ENCODE measurements around the gene ACTRT2.

Gene ACTRT2

DNA sequence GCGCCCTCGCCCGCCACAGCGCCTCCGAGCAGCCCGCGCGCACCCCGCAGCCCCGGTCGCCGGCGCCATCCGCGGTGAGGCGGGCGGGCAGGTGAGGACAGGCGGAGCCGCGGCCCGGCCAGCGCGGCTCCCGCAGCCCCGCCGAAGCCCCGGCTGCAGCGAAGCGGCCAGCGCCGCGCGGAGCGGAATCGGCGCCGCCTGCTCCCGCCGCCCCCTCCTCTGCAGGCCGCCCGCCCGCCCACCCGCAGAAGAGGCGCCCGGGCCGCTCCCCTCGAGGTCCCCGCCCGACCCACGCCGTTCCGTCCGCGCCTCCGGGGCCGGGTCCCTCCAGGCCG is 49.0 kb downstream of the ACTRT2 start:
- TF ChIP-seq, protein P1, sequence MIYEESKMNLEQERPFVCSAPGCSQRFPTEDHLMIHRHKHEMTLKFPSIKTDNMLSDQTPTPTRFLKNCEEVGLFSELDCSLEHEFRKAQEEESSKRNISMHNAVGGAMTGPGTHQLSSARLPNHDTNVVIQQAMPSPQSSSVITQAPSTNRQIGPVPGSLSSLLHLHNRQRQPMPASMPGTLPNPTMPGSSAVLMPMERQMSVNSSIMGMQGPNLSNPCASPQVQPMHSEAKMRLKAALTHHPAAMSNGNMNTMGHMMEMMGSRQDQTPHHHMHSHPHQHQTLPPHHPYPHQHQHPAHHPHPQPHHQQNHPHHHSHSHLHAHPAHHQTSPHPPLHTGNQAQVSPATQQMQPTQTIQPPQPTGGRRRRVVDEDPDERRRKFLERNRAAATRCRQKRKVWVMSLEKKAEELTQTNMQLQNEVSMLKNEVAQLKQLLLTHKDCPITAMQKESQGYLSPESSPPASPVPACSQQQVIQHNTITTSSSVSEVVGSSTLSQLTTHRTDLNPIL (CRISPR knock-in tag; IDR thresholded peaks at IDR 0.05; ENCODE audit: low read depth) = no peak
- TF ChIP-seq ZFP30 (CRISPR knock-in tag; IDR thresholded peaks at IDR 0.05) (no peak), TOX (CRISPR knock-in tag; IDR thresholded peaks at IDR 0.05; ENCODE audit: borderline replicate concordance) (no peak), BACH2 (CRISPR knock-in tag; IDR thresholded peaks at IDR 0.05; ENCODE audit: borderline replicate concordance) (no peak), OSR1 (CRISPR knock-in tag; IDR thresholded peaks at IDR 0.05) (no peak)
- TF ChIP-seq, protein P2, sequence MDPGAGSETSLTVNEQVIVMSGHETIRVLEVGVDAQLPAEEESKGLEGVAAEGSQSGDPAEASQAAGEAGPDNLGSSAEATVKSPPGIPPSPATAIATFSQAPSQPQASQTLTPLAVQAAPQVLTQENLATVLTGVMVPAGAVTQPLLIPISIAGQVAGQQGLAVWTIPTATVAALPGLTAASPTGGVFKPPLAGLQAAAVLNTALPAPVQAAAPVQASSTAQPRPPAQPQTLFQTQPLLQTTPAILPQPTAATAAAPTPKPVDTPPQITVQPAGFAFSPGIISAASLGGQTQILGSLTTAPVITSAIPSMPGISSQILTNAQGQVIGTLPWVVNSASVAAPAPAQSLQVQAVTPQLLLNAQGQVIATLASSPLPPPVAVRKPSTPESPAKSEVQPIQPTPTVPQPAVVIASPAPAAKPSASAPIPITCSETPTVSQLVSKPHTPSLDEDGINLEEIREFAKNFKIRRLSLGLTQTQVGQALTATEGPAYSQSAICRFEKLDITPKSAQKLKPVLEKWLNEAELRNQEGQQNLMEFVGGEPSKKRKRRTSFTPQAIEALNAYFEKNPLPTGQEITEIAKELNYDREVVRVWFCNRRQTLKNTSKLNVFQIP (CRISPR knock-in tag; IDR thresholded peaks at IDR 0.05; ENCODE audit: borderline replicate concordance, low read depth) = no peak
- TF ChIP-seq, protein P3, sequence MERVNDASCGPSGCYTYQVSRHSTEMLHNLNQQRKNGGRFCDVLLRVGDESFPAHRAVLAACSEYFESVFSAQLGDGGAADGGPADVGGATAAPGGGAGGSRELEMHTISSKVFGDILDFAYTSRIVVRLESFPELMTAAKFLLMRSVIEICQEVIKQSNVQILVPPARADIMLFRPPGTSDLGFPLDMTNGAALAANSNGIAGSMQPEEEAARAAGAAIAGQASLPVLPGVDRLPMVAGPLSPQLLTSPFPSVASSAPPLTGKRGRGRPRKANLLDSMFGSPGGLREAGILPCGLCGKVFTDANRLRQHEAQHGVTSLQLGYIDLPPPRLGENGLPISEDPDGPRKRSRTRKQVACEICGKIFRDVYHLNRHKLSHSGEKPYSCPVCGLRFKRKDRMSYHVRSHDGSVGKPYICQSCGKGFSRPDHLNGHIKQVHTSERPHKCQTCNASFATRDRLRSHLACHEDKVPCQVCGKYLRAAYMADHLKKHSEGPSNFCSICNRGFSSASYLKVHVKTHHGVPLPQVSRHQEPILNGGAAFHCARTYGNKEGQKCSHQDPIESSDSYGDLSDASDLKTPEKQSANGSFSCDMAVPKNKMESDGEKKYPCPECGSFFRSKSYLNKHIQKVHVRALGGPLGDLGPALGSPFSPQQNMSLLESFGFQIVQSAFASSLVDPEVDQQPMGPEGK (CRISPR knock-in tag; IDR thresholded peaks at IDR 0.05; ENCODE audit: borderline replicate concordance) = no peak
- TF ChIP-seq, protein P4, sequence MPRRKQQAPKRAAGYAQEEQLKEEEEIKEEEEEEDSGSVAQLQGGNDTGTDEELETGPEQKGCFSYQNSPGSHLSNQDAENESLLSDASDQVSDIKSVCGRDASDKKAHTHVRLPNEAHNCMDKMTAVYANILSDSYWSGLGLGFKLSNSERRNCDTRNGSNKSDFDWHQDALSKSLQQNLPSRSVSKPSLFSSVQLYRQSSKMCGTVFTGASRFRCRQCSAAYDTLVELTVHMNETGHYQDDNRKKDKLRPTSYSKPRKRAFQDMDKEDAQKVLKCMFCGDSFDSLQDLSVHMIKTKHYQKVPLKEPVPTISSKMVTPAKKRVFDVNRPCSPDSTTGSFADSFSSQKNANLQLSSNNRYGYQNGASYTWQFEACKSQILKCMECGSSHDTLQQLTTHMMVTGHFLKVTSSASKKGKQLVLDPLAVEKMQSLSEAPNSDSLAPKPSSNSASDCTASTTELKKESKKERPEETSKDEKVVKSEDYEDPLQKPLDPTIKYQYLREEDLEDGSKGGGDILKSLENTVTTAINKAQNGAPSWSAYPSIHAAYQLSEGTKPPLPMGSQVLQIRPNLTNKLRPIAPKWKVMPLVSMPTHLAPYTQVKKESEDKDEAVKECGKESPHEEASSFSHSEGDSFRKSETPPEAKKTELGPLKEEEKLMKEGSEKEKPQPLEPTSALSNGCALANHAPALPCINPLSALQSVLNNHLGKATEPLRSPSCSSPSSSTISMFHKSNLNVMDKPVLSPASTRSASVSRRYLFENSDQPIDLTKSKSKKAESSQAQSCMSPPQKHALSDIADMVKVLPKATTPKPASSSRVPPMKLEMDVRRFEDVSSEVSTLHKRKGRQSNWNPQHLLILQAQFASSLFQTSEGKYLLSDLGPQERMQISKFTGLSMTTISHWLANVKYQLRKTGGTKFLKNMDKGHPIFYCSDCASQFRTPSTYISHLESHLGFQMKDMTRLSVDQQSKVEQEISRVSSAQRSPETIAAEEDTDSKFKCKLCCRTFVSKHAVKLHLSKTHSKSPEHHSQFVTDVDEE (CRISPR knock-in tag; IDR thresholded peaks at IDR 0.05) = no peak
- no peak for ATAC-seq

DNA sequence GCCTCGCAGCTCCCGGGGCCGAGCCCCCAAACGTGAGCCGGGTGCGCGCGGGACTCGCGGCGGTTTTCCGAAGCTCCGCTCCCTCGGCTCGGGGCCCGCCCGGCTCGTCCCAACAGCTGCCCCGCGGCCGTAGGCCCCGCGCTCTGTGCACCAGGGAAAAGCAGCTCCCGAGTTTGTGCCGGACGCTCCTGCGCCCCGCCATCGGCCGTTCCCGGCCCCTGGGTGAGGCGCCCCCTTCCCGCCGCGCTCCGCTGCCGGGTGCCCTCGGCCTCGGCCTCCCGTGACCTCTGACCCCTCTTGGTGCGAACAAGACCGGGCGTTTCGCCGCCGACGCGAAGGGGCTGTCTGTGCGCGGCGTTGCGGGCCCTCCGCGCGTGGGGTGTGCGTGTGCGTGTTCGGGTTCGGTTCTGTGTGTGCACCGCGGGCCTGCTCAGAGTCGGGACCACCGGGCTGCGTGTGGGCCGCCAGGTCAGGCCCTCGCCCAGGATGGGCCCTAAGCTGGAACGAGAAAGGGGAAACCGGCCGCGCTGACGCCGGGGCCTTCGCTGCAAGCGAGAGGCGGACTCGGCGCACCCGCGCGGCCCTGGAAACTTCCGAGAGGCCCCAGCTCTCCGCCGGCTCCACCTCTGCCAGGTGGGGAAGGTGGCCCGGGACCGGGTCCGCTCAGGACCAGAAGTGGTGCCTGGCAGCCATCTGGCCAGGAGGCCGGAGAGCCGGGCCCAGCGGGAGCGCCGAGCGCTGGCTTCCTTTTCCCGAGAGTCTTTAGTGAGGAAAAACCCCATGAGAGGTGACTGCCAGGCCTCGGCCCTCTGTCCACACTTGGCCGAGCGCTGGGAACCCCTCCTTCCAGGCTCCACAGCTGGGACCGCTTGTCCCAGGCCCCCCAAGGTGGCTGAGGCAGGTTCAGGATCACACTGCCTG is 49.6 kb downstream of the ACTRT2 start:
- ATAC-seq = no peak
- TF ChIP-seq PPARA (CRISPR knock-in tag; IDR thresholded peaks at IDR 0.05; ENCODE audit: borderline replicate concordance) = no peak
- TF ChIP-seq, protein P3 (CRISPR knock-in tag; IDR thresholded peaks at IDR 0.05; ENCODE audit: borderline replicate concordance) = no peak
- no peak for TF ChIP-seq ESRRG (CRISPR knock-in tag; IDR thresholded peaks at IDR 0.05)
- no peak for TF ChIP-seq ZNF565 (CRISPR knock-in tag; conservative IDR thresholded peaks at IDR 0.05; ENCODE audit: low read depth)

DNA sequence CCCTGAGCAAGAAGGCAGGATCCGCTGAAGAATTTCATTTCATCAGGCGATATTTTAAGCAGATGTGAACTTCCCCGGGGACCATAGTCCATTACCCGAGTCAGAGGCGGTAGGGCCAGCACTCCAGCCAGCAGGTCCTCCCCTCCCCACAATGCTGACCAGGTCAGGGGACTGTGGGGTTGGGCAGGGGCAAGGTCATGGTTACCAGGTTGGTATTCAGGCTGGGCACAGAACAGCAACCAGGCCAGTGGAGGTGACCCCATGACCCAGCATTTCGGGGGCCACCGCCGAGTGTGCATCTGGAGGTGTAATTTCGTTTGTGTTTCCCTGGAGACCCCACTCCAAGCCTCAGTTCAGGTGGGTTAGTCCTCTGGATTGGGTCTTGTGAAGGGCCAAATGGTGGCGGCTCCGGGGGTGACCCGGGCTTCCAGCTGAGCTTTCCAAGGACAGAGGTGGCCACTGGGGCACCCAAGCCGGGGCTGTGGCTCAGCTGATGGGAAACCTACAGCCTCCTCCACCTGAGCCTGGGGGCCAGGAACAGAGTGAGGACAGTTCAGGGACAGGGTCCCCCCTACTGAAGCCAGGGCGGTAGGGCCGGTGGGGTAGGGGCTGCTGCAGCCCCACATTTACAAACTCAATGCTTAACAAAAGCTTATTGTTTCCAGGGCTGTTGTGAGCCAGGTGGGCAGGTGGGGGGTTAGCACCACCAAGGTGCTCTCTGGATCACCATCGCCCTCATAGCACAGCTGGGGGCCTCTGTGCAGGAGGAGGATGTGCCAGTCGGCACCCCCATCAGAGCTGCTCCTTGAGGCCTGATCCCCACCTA is 50.5 kb downstream of the ACTRT2 start:
- ATAC-seq = no peak
- TF ChIP-seq, protein P4 (CRISPR knock-in tag; IDR thresholded peaks at IDR 0.05) = no peak
- TF ChIP-seq TCF4 (CRISPR knock-in tag; IDR thresholded peaks at IDR 0.05; ENCODE audit: borderline replicate concordance) (no peak), ZNF8 (CRISPR knock-in tag; IDR thresholded peaks at IDR 0.05) (no peak), ZNF70 (CRISPR knock-in tag; IDR thresholded peaks at IDR 0.05) (no peak), GLIS3 (CRISPR knock-in tag; IDR thresholded peaks at IDR 0.05) (no peak), ZNF565 (CRISPR knock-in tag; conservative IDR thresholded peaks at IDR 0.05; ENCODE audit: low read depth) (no peak), TOX (CRISPR knock-in tag; IDR thresholded peaks at IDR 0.05; ENCODE audit: borderline replicate concordance) (no peak), ZFP3 (CRISPR knock-in tag; IDR thresholded peaks at IDR 0.05) (no peak), ARNTL (CRISPR knock-in tag; IDR thresholded peaks at IDR 0.05; ENCODE audit: borderline replicate concordance, low read depth) (no peak)
- TF ChIP-seq, protein P3 (CRISPR knock-in tag; IDR thresholded peaks at IDR 0.05; ENCODE audit: borderline replicate concordance) = no peak
- TF ChIP-seq, protein P5, sequence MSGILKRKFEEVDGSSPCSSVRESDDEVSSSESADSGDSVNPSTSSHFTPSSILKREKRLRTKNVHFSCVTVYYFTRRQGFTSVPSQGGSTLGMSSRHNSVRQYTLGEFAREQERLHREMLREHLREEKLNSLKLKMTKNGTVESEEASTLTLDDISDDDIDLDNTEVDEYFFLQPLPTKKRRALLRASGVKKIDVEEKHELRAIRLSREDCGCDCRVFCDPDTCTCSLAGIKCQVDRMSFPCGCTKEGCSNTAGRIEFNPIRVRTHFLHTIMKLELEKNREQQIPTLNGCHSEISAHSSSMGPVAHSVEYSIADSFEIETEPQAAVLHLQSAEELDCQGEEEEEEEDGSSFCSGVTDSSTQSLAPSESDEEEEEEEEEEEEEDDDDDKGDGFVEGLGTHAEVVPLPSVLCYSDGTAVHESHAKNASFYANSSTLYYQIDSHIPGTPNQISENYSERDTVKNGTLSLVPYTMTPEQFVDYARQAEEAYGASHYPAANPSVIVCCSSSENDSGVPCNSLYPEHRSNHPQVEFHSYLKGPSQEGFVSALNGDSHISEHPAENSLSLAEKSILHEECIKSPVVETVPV (CRISPR knock-in tag; IDR thresholded peaks at IDR 0.05) = no peak

Data from SK-N-SH treated with all-trans-retinoic acid at 6 μM for 48 hours (cell line).